MM.1S (cell line): Measurements from ENCODE around the gene KRT74.

Source experiments
- DNase-seq: peaks from one replicate; pipeline ENCODE4 v3.0.0-alpha.2; 2015
- H2AFZ ChIP-seq: fragments of 300-600 bp; sonication (generic); 2 replicates; pipeline ENCODE4 v1.6.0; 2016; ENCODE audit warnings: antibody characterized with exemption, low read length
- H3F3A ChIP-seq: fragments of 300-600 bp; sonication (generic); 2 replicates; pipeline ENCODE4 v1.6.1; 2016; ENCODE audit warnings: mild to moderate bottlenecking, antibody characterized with exemption, low read length, moderate library complexity, mixed read lengths; ENCODE audit not compliant: insufficient read depth
- H3K27ac ChIP-seq: fragments of 300-600 bp; sonication (generic); 2 replicates; pipeline ENCODE4 v1.5.1; 2016; ENCODE audit warnings: mild to moderate bottlenecking, low read length
- H3K27me3 ChIP-seq: fragments of 300-600 bp; sonication (generic); replicated peaks from 2 replicates; pipeline ENCODE4 v1.6.0; 2016; ENCODE audit warnings: low read length; ENCODE audit not compliant: insufficient read depth
- H3K36me3 ChIP-seq: fragments of 300-600 bp; sonication (generic); replicated peaks from 2 replicates; pipeline ENCODE4 v1.6.1; 2016; ENCODE audit warnings: mild to moderate bottlenecking, low read length, mixed read lengths; ENCODE audit not compliant: insufficient read depth
- H3K4me1 ChIP-seq: fragments of 300-600 bp; sonication (generic); 2 replicates; pipeline ENCODE4 v1.6.1; 2016; ENCODE audit warnings: low read length, mixed read lengths
- H3K4me2 ChIP-seq: fragments of 300-600 bp; sonication (generic); 2 replicates; pipeline ENCODE4 v1.6.0; 2016; ENCODE audit warnings: low read depth, low read length
- H3K4me3 ChIP-seq: fragments of 300-600 bp; sonication (generic); 2 replicates; pipeline ENCODE4 v1.5.1; 2016; ENCODE audit warnings: low read length, mixed read lengths
- H3K79me2 ChIP-seq: fragments of 300-600 bp; sonication (generic); 2 replicates; pipeline ENCODE4 v1.6.1; 2016; ENCODE audit warnings: mixed run types, low read length, mixed read lengths
- H3K9ac ChIP-seq: fragments of 300-600 bp; sonication (generic); 2 replicates; pipeline ENCODE4 v1.6.1; 2016; ENCODE audit warnings: low read length, mixed read lengths
- H3K9me2 ChIP-seq: fragments of 300-600 bp; sonication (generic); replicated peaks from 2 replicates; pipeline ENCODE4 v1.6.1; 2016; ENCODE audit warnings: mild to moderate bottlenecking, low read length, mixed read lengths; ENCODE audit not compliant: insufficient read depth
- H3K9me3 ChIP-seq: fragments of 300-600 bp; sonication (generic); replicated peaks from 2 replicates; pipeline ENCODE4 v1.6.1; 2016; ENCODE audit warnings: mild to moderate bottlenecking, low read length, mixed read lengths; ENCODE audit not compliant: insufficient read depth
- H4K20me1 ChIP-seq: fragments of 300-600 bp; sonication (generic); 2 replicates; pipeline ENCODE4 v1.6.1; 2016; ENCODE audit warnings: mild to moderate bottlenecking, low read length, moderate library complexity, mixed read lengths; ENCODE audit not compliant: insufficient read depth
- CTCF ChIP-seq: fragments of 300-600 bp; sonication (generic); IDR thresholded peaks from 2 replicates; pipeline ENCODE4 v1.5.1; 2016; ENCODE audit warnings: antibody characterized with exemption, low read length, mixed read lengths
- EZH2 ChIP-seq: fragments of 300-600 bp; sonication (generic); optimal IDR thresholded peaks from 2 replicates; pipeline ENCODE3; 2017; ENCODE audit warnings: low read depth, mild to moderate bottlenecking, antibody characterized with exemption, low read length, mixed read lengths
- EZH2phosphoT487 ChIP-seq: fragments of 300-600 bp; sonication (generic); IDR thresholded peaks from 2 replicates; pipeline ENCODE4 v1.6.1; 2018; ENCODE audit warnings: antibody characterized with exemption, low read length

Gene KRT74

GRCh38 chr12:52552055-52552454 is 21.6 kb downstream of the KRT74 start:
- Histone ChIP-seq H3F3A (no peaks in the 10 kb centered on the region), H3K9me3 (no peaks in the 10 kb centered on the region), H3K9ac (no peak overlapping the region), H3K79me2 (no peaks in the 10 kb centered on the region), H3K4me3 (no peak overlapping the region), H3K27ac (no peak overlapping the region), H3K27me3 (peaks cover 94% of the 10 kb centered on the region), H3K36me3 (no peaks in the 10 kb centered on the region), H3K4me2 (no peak overlapping the region), H3K9me2 (no peaks in the 10 kb centered on the region), H3K4me1 (no peaks in the 10 kb centered on the region), H2AFZ (no peak overlapping the region), H4K20me1 (no peaks in the 10 kb centered on the region)
- DNase-seq: no peak
- no peak for TF ChIP-seq CTCF
- TF ChIP-seq EZH2: no peak
- no peak for TF ChIP-seq EZH2phosphoT487

GRCh38 chr12:52551216-52551865 is 22.3 kb downstream of the KRT74 start:
- Histone ChIP-seq H2AFZ (no peak overlapping the region), H3K9me2 (no peaks in the 10 kb centered on the region), H3K79me2 (no peaks in the 10 kb centered on the region), H4K20me1 (no peaks in the 10 kb centered on the region), H3K36me3 (no peaks in the 10 kb centered on the region), H3F3A (no peaks in the 10 kb centered on the region), H3K9ac (no peak overlapping the region), H3K4me2 (no peak overlapping the region), H3K9me3 (no peaks in the 10 kb centered on the region), H3K4me1 (no peaks in the 10 kb centered on the region), H3K4me3 (no peak overlapping the region), H3K27ac (no peak overlapping the region), H3K27me3 (peaks cover 95% of the 10 kb centered on the region)
- DNase-seq: no peak
- no peak for TF ChIP-seq CTCF
- TF ChIP-seq EZH2: no peak
- TF ChIP-seq EZH2phosphoT487: no peak

DNA sequence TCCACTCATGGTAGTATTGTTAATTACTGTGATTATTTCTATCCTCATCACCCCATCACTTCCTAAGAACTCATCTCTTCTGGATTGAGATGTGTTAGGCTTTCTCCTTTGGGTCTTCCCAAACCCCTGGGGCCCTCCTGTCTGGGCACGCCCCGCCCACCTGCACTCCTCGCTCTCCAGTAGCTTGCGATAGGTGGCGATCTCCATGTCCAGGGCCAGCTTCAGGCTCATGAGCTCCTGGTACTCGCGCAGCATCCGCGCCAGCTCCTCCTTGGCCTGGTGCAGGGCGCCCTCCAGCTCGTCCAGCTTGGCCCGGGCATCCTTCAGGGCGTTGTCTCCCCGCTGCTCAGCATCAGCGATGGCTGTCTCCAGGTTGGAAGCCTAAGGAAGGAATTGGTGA is 27.5 kb downstream of the KRT74 start:
- Histone ChIP-seq H3K4me1 (no peaks in the 10 kb centered on the region), H3K79me2 (no peaks in the 10 kb centered on the region), H4K20me1 (no peaks in the 10 kb centered on the region), H3K9me2 (no peaks in the 10 kb centered on the region), H3K4me2 (no peak overlapping the region), H3K9me3 (no peaks in the 10 kb centered on the region), H3K36me3 (no peaks in the 10 kb centered on the region), H3K27ac (no peak overlapping the region), H3K27me3 (peaks cover 67% of the 10 kb centered on the region), H3K4me3 (no peak overlapping the region), H3F3A (no peaks in the 10 kb centered on the region), H2AFZ (no peak overlapping the region), H3K9ac (no peak overlapping the region)
- TF ChIP-seq CTCF: no peak
- DNase-seq: no peak
